HepG2 (cell line): Measurements from ENCODE around the gene FRMD4B.

Experiments
- CAMTA2 ChIP-seq: sonication (generic); formaldehyde crosslinking; IDR thresholded peaks from 2 replicates; pipeline ENCODE4 v1.4.0; 2020; ENCODE audit warnings: mild to moderate bottlenecking, missing genetic modification reagents, borderline replicate concordance
- CREM ChIP-seq, 2 experiments: sonication (generic) in 1 of 2; formaldehyde crosslinking in 1 of 2; IDR thresholded peaks; 2 replicates each; pipeline versions ENCODE4 v1.4.0 to v1.6.1; 2016 to 2020; ENCODE audit warnings: antibody characterized with exemption in 1 of 2, mild to moderate bottlenecking in 1 of 2, missing genetic modification reagents in 1 of 2
- FOXC1 ChIP-seq: sonication (generic); formaldehyde crosslinking; IDR thresholded peaks from 2 replicates; pipeline ENCODE4 v1.8.0; 2022; ENCODE audit warnings: mild to moderate bottlenecking, missing genetic modification reagents, borderline replicate concordance
- MBD4 ChIP-seq: IDR thresholded peaks from 2 replicates; pipeline ENCODE4 v1.6.1; 2012; ENCODE audit warnings: low read length, inconsistent platforms, borderline replicate concordance
- RNF2 ChIP-seq: fragments of 450-650 bp; conservative IDR thresholded peaks from 2 replicates; pipeline ENCODE4 v1.6.1; 2016; ENCODE audit warnings: low read depth
- ZNF260 ChIP-seq: sonication (generic); formaldehyde crosslinking; IDR thresholded peaks from 2 replicates; pipeline ENCODE4 v1.4.0; 2020; ENCODE audit warnings: missing genetic modification reagents, low read depth, mild to moderate bottlenecking, borderline replicate concordance
- TF ChIP-seq, protein P1 (sequence below): sonication (generic); formaldehyde crosslinking; IDR thresholded peaks from 2 replicates; pipeline ENCODE4 v1.5.0; 2020; ENCODE audit warnings: mild to moderate bottlenecking, missing genetic modification reagents, moderate library complexity

- TF ChIP-seq, protein P1, sequence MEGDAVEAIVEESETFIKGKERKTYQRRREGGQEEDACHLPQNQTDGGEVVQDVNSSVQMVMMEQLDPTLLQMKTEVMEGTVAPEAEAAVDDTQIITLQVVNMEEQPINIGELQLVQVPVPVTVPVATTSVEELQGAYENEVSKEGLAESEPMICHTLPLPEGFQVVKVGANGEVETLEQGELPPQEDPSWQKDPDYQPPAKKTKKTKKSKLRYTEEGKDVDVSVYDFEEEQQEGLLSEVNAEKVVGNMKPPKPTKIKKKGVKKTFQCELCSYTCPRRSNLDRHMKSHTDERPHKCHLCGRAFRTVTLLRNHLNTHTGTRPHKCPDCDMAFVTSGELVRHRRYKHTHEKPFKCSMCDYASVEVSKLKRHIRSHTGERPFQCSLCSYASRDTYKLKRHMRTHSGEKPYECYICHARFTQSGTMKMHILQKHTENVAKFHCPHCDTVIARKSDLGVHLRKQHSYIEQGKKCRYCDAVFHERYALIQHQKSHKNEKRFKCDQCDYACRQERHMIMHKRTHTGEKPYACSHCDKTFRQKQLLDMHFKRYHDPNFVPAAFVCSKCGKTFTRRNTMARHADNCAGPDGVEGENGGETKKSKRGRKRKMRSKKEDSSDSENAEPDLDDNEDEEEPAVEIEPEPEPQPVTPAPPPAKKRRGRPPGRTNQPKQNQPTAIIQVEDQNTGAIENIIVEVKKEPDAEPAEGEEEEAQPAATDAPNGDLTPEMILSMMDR (CRISPR knock-in tag) = no peak
- TF ChIP-seq ZNF260 (CRISPR knock-in tag) (no peak), CREM (IDR thresholded peaks at IDR 0.05) (no peak), CREM (CRISPR knock-in tag; IDR thresholded peaks at IDR 0.05) (no peak), RNF2 (no peak), CAMTA2 (CRISPR knock-in tag) (no peak), MBD4 (no peak), FOXC1 (CRISPR knock-in tag) (no peak)
Measured at GRCh38 chr3:69407908-69408307, 22.0 kb upstream of the FRMD4B start.
